ENCODE data around the gene SLC25A14.

- no peak for TF ChIP-seq KDM1A (IDR thresholded peaks at IDR 0.05; ENCODE audit: borderline replicate concordance, low read length)
- TF ChIP-seq EZH2 (IDR thresholded peaks at IDR 0.05; ENCODE audit: low read depth, low read length, severe bottlenecking) = no peak
- no peak for TF ChIP-seq CTCF (IDR thresholded peaks at IDR 0.05; ENCODE audit: control extremely low read depth in 1 of 3, insufficient read depth in 1 of 3, low read depth in 1 of 3, low read length in 3 of 3)
- no peak for TF ChIP-seq POLR2A (IDR thresholded peaks at IDR 0.05; ENCODE audit: control extremely low read depth in 1 of 2, low read depth in 2 of 2, low read length in 2 of 2)
- TF ChIP-seq MAFK (IDR thresholded peaks at IDR 0.05; ENCODE audit: low read depth, low read length) = no peak
- TF ChIP-seq E2F6 (IDR thresholded peaks at IDR 0.05) = no peak
- TF ChIP-seq SRF (IDR thresholded peaks at IDR 0.05; ENCODE audit: low read depth, low read length) = no peak
- no peak for TF ChIP-seq EP300 (IDR thresholded peaks at IDR 0.05; ENCODE audit: borderline replicate concordance in 1 of 2, low read depth in 2 of 2, low read length in 2 of 2)
- no peak for TF ChIP-seq RAD21 (IDR thresholded peaks at IDR 0.05 in 1 of 2, conservative IDR thresholded peaks at IDR 0.05 in 1 of 2; ENCODE audit: low read depth in 2 of 2, low read length in 2 of 2)
- no peak for TF ChIP-seq SP1 (IDR thresholded peaks at IDR 0.05; ENCODE audit: low read depth, low read length)
- no peak for TF ChIP-seq TBP (IDR thresholded peaks at IDR 0.05; ENCODE audit: low read depth, low read length)
- TF ChIP-seq ASH2L (IDR thresholded peaks at IDR 0.05; ENCODE audit: low read length) = no peak
- no peak for TF ChIP-seq MAX (IDR thresholded peaks at IDR 0.05)
- TF ChIP-seq TEAD4 (IDR thresholded peaks at IDR 0.05; ENCODE audit: low read depth, low read length) = no peak
Measured at GRCh38 chrX:130299279-130300009, 40.3 kb upstream of the SLC25A14 start.
